HFF-Myc (cell line): ENCODE data around the gene FOXN3.

Experiments used
- DNase-seq: peaks from one replicate; pipeline ENCODE4 v3.0.0-alpha.2; 2011; ENCODE audit warnings: low read depth; ENCODE audit errors: extremely low read depth
- H3K4me3 ChIP-seq: replicated peaks from 2 replicates; pipeline ENCODE4 v1.5.1; 2011; ENCODE audit warnings: low read depth, mild to moderate bottlenecking, control low read depth, low read length
- TF ChIP-seq, protein P1 (sequence below): IDR thresholded peaks from 2 replicates; pipeline ENCODE4 v1.5.1; 2012; ENCODE audit warnings: mild to moderate bottlenecking, low read depth, low read length, control low read depth; ENCODE audit errors: missing control alignments

Gene FOXN3

DNA sequence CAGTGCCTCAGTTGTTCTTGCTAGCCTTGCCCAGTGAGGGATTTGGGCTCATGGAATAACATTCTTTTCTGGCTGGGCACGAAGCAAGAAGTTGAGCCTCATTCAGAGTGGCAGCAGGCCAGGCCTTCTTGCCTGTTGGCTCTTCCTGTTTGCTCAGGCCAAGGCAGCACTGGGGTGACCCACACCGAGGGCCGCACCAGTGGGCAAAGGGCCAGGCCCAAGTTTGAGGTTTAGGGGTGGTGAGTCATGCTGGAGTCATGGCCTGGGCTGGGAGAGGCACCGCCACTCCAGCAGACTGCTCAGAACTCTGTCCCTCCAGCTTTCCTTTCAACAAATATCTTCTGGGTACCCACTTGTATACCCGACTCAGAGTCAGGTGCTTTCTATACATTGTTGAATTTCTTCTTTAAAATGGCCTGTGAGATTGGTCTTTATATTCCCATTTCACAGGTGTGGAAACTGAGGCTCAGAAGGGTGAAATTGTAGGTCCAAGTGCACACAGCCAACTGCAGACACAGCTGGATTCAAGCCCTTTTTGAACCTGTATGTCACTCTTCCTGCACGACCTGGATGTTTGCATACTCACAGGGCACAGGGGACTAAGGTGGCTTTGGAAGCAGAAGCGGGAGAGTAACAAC is 279.4 kb downstream of the FOXN3 start:
- TF ChIP-seq, protein P1, sequence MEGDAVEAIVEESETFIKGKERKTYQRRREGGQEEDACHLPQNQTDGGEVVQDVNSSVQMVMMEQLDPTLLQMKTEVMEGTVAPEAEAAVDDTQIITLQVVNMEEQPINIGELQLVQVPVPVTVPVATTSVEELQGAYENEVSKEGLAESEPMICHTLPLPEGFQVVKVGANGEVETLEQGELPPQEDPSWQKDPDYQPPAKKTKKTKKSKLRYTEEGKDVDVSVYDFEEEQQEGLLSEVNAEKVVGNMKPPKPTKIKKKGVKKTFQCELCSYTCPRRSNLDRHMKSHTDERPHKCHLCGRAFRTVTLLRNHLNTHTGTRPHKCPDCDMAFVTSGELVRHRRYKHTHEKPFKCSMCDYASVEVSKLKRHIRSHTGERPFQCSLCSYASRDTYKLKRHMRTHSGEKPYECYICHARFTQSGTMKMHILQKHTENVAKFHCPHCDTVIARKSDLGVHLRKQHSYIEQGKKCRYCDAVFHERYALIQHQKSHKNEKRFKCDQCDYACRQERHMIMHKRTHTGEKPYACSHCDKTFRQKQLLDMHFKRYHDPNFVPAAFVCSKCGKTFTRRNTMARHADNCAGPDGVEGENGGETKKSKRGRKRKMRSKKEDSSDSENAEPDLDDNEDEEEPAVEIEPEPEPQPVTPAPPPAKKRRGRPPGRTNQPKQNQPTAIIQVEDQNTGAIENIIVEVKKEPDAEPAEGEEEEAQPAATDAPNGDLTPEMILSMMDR, result no peak
- DNase-seq, result peak; percentile 74
- no peak overlapping the region for H3K4me3 ChIP-seq

DNA sequence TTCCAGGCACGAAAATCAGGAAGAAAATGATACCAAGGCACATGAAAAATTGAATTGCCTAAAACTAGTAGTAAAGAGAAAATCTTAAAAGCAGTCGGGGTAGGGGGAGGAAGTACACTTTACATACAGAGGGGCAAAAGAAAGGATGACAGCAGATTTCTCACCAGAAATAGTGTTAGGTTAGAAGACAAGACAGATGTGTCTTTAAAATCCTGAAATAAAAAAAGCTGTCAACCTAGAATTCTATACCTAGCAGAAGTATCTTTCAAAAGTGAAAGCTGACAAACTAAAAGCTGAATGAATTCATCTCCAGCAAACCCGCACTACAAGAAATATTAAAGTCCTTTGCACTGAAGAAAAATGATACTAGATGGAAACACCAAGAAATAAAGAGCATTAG is 280.4 kb downstream of the FOXN3 start:
- TF ChIP-seq, protein P1, result no peak
- no peak overlapping the region for H3K4me3 ChIP-seq
- no peak for DNase-seq

DNA sequence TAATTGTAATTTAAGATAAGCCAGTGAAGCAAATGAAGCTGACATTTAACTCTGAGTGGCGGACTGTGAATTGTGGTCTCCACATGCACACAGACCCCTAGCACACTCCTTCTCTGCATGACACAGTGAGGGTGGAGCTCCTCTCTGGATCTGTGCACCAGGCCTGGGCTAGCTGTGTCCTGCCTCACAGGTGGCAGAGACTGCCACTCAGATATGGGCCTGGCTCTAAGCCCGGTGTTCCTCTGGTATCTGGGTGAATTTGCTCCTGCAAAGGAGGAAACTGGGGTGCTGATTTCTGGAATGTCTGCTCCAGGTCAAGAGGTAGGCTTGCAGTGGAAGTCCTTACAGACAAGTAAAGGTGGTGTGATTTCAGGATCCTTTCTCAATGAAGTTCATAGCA is 282.4 kb downstream of the FOXN3 start:
- H3K4me3 ChIP-seq, result no peak overlapping the region
- TF ChIP-seq, protein P1, result no peak
- no peak for DNase-seq

DNA sequence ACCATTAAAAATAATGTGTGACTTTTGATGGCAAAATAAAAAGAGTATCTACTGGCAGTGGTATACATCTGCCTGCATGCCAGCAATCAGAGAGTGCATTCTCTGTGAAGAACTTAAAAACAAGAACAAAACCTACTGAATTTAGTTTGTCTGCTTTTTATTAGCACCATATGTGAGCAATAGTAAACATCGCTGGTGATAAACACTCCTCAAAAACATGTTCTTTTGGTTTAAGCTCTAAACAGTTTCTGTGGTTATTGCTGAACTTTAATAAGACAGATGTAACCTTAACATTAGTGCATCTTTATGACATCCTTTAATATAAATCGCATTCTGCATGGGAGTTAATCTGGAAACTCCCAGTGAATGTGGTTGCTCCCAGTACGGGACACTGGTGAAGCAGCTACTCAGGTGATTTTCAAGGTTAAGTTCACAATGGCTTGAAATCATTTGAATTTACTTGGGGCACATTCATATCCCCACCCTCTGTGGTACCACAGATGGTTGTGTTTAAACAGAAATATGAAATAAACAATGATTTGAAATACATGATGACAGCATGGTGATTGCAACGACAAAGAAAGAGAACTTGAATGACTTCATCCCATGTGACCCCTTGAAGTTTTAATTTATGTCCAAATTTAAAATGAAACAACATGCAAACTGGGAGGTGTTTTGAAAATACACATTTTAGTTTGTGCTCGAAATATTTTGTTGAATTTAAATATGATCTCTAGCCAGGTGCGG is 285.9 kb downstream of the FOXN3 start:
- TF ChIP-seq, protein P1, result no peak
- DNase-seq, result peak; percentile 59
- H3K4me3 ChIP-seq, result no peak overlapping the region

DNA sequence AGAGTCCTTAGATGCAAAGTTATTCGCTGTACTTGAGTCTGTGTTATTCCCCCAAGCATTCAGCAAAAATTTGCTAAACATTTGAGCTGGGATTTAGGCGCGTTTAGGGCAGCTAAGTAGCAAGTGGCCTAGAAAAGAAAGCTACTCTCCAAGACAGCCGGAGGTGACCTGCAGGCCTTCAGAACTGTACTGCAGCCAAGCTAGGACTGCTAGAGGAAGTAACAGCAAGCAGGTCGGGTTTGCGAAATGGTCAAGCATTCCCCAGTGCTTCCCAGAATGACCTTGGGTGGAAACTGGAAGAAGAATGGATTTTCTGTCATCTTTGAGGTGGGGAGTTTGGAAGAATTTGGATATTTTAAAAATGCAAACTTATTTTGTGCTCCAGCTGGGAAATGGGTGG is 287.5 kb downstream of the FOXN3 start:
- TF ChIP-seq, protein P1, result no peak

DNA sequence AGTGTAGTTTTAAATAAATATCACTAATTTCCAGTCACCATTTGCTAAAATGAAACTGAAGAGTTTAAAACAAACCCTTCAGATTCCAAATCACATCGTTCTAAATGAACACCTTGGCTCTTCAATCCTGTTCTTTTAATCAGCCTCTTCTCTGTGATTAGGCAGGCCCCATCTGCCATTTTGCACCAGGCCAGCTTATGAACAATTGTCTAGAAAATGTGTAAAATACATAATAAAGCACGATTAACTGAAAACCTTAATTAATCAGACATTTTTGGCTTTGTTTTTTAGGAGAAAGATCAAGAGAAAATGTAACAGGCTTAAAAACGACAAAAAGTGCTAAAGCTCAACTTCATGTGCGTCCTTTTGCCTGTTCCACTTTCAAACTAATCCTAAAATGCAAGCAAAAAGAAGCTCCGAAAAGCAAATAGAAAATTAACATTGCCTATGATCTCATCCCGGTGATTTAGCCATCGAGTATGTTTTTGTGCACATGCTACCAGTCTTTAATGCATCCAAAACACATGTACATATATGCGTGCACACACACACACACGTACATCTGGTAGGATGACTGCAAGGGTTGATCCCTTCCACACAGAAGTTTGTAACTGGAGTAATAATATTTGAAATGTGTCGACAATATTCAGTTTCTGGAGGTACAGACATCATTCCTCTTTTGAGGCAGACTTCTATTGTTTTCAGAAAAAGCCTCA is 288.6 kb downstream of the FOXN3 start:
- no peak for DNase-seq
- TF ChIP-seq, protein P1, result no peak
- H3K4me3 ChIP-seq, result no peak overlapping the region

More for the DNA sequence above, 287.5 kb downstream of the FOXN3 start:
- DNase-seq, result no peak
- no peak overlapping the region for H3K4me3 ChIP-seq
